ENCODE results near the gene LYSMD1.

LYSMD1 gene

DNA sequence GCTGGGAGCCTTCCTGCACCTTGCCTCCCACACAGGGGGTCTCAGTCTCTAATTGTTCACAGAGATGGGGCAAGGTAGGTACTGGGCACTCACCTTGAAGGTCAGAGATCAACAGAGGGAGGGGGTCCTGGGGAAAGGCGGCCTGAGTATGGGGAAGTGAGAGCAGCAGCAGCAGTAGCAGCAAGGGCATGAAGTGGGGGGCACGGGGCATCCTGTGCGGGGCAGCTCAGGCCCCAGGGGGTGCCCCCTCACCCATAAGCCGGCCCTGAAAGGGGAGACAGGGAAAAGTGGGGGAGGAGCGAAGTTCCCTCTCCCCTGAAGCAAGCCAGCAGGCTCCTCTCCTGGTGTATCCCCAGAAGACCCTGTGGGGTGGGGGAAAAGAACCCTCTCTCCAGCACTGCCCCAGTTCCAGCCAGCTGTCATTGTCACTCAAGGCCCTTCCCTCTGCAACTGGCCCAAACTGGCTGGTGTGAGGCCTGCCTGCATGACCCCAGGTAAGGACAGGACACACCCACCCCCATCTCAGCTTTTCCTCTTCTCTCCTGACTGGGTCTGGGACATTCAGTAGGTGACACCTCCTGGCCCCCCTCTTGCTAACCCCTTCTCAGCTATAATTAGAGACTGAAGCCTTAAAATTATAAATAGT lies 23.2 kb downstream of the LYSMD1 start:
- no peak overlapping the region for H3K4me3 ChIP-seq (ENCODE audit: low read depth, low read length)
- TF ChIP-seq, protein P1, sequence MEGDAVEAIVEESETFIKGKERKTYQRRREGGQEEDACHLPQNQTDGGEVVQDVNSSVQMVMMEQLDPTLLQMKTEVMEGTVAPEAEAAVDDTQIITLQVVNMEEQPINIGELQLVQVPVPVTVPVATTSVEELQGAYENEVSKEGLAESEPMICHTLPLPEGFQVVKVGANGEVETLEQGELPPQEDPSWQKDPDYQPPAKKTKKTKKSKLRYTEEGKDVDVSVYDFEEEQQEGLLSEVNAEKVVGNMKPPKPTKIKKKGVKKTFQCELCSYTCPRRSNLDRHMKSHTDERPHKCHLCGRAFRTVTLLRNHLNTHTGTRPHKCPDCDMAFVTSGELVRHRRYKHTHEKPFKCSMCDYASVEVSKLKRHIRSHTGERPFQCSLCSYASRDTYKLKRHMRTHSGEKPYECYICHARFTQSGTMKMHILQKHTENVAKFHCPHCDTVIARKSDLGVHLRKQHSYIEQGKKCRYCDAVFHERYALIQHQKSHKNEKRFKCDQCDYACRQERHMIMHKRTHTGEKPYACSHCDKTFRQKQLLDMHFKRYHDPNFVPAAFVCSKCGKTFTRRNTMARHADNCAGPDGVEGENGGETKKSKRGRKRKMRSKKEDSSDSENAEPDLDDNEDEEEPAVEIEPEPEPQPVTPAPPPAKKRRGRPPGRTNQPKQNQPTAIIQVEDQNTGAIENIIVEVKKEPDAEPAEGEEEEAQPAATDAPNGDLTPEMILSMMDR (IDR thresholded peaks at IDR 0.05; ENCODE audit: low read depth, low read length), result no peak
- in situ Hi-C loops (cut with HindIII; ENCODE audit: low sequenced_read_pairs), result no loop called here
- no peak for DNase-seq (ENCODE audit: low read depth, low spot score)

DNA sequence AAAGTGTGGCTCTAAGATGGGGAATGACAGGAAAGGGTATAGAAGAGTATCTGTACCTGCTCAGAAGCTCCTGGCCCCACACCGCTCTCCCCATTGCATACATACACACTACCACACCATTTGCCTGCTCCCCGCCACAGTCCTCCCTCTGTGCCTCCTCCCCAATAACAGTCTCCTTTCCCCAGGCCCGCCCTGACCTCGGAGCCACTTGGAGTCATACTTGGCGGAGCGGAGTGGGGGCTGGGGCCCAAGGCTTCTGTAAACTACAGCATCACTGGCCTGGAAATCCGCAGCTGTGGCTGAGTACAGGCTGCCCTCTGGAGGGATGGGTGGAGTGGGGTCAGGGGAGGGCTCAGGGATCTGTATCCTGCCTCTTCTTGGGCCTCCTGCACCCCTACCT lies 27.9 kb downstream of the LYSMD1 start:
- no peak for DNase-seq (ENCODE audit: low read depth, low spot score)
- TF ChIP-seq, protein P1 (IDR thresholded peaks at IDR 0.05; ENCODE audit: low read depth, low read length), result no peak
- in situ Hi-C loops (cut with HindIII; ENCODE audit: low sequenced_read_pairs), result no loop called here
- H3K4me3 ChIP-seq (ENCODE audit: low read depth, low read length), result no peak overlapping the region

DNA sequence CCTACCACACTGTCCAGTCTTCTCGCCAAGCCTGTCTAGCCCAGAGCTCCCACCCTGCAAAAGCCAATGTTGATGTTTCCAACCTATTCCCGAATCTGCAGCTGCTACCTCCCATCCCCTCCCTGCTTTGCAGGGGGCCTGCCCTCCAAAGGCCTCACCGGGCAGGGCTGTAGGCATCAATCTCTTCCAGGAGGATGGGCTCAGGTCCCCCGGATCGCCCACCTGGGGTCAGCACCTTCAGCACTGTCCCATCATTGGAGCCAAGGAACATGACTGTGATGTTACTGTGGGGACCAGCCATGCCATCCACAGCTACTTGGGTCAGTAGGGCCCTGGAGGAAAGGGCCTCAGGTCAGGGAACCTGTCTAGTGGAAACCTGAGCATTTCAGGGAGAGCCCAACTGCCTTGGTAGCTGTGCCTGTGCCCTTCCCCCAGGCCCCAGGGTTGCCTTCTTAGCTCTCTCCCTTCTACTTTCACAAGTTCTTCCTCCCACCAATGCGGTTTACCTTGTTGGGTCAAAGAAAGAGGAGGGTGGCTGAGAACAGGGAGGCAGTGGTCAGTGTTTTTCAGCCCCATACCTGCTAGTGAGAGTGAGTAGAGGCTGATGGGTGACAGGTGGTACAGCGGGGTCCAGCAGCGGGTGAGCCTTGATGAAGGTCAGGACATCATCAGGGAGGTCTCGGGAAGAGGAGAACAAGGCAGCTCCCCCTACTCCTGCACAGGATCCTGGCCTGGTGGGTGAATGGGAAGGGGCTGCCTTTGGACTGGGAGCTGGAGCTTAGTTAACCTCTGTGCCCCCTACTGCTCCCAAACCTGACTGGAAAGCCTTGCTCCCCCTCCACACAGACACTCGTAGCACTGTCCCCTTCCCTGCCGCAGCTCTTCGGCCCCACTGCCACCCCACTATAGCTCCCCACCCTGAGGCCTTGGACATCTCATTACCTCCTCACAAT lies 30.0 kb downstream of the LYSMD1 start:
- TF ChIP-seq, protein P1 (IDR thresholded peaks at IDR 0.05; ENCODE audit: low read depth, low read length), result no peak
- DNase-seq (ENCODE audit: low read depth, low spot score), result no peak
- no peak overlapping the region for H3K4me3 ChIP-seq (ENCODE audit: low read depth, low read length)
- in situ Hi-C loops (cut with HindIII; ENCODE audit: low sequenced_read_pairs), result no loop called here

DNA sequence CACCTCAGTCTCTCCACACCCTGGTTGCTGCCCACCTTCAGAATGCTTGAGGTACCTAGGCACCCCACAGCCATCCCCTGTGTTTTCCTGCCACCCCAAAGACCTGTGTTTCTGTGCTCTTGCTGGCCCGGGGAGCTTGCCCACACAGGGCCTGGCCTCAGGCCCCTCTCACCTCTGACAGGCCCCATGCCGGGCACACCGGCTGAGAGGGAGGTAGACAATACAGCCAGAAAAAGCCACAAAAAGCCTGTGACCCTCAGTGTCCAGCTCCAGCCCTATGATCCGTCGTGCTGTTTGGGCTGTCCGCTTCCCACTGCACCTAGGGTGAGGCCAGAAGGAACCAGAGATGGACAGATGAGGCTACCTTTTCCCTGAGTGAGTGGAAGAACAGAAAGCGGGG lies 30.7 kb downstream of the LYSMD1 start:
- no peak overlapping the region for H3K4me3 ChIP-seq (ENCODE audit: low read depth, low read length)
- TF ChIP-seq, protein P1 (IDR thresholded peaks at IDR 0.05; ENCODE audit: low read depth, low read length), result no peak
- no peak for DNase-seq (ENCODE audit: low read depth, low spot score)
- in situ Hi-C loops (cut with HindIII; ENCODE audit: low sequenced_read_pairs), result no loop called here

DNA sequence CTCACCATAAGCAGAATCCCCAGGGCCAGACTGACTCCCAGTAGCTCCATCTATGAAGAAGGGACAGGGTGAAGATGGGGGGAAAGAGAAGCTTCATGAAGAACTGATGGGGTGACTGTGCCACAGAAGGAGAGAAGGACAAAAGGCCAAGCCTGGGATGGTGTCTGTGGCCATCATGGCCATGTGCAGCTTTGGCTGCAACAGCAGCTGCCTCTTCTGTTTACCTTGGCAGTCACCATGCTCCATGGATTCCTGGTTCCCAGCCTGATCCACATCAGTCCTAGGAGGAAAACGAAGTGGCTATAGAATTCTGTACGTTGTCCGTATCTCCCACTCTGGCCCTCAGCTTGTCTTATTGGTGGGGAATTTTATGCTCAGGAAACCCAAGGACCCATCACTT lies 31.3 kb downstream of the LYSMD1 start:
- H3K4me3 ChIP-seq (ENCODE audit: low read depth, low read length), result no peak overlapping the region
- DNase-seq (ENCODE audit: low read depth, low spot score), result no peak
- in situ Hi-C loops (cut with HindIII; ENCODE audit: low sequenced_read_pairs), result no loop called here
- TF ChIP-seq, protein P1 (IDR thresholded peaks at IDR 0.05; ENCODE audit: low read depth, low read length), result no peak

DNA sequence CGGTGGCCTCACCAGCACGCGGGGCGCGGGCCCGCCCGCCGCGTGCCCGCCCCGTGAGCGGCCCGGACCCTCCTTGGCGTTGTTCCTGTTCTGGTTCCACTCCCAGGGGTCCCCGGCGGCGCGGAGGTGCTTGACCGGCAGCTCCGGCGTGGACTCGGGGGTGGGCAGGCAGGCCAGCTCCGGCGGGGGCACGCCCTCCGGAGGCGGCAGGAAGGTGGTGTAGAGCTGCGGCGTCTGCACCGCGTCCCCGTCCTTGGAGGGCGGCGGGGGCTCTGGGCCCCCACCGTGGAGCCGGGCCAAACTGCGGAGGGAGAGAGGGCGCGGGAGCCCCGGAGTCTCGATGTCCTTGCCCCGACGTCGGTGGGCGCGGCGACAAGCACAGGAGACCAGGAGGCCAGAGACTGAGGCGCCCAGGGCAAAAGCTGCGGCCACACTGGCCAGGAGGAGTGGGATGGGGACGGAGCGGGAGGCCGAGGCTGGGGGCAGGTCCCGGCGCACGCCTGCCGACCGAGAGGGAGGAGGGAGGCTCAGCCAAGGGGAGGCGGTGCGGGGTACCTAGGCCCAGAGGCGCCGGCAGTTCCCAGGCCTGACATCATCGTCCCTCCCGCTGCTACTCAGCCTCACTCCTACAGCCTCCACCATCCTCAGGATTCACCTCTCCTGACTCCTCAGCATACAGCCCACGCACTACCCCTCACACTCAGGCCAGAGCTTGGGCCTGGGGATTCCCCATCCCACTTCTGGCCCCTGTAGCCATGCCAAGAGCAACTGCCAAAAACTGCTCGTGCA lies 32.5 kb downstream of the LYSMD1 start:
- TF ChIP-seq, protein P1 (IDR thresholded peaks at IDR 0.05; ENCODE audit: low read depth, low read length), result no peak
- no peak overlapping the region for H3K4me3 ChIP-seq (ENCODE audit: low read depth, low read length)
- in situ Hi-C loops (cut with HindIII; ENCODE audit: low sequenced_read_pairs), result no loop called here
- DNase-seq (ENCODE audit: low read depth, low spot score), result no peak

All from astrocyte of the spinal cord (primary cell).